Bone marrow (tissue), 2 donors: Measurements from ENCODE around the gene CAVIN3.
"Not testable (repeated sequence)": the region's sequence is repeated elsewhere in the genome, so short reads cannot be mapped to it uniquely, and the experiment has no call there.

Experiments used
- DNase-seq, 2 donors: peaks; one replicate each; lab custom pipeline; 2025; lab: John Stamatoyannopoulos, UW

The CAVIN3 gene

DNA sequence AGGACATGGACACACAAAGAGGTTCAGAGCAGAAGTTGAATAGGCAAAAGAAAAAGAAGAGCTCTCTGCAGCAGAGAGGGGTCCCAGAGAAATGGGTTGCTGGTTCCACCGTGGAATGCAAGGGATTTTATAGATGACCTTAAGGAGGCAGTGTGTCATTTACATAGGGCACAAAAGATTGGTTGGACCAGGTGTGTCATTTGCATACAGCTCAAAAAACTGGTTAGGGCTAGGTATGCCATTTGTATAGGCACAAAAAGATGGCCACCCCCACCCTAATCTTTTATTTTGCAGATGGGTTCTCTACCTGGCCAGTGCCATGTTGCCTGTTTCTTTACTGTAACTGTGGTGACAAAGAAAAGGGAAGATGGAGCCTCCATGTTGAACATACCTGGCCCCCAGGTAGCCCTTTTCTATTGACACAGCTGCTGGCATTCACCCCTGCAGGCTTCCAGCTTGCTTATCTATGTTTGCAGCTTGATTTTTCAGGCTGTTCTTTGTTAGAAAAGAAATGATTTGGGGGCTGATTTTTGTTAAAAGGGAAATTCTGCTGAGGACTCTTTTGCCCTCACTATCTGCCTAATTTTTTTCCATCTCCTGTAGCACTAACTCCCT is 3.1 kb upstream of the CAVIN3 start:
- DNase-seq: no peak

GRCh38 chr11:6321961-6322362 is 1.7 kb upstream of the CAVIN3 start:
- no peak for DNase-seq

GRCh38 chr11:6321356-6321755 is 1.1 kb upstream of the CAVIN3 start:
- no peak for DNase-seq

GRCh38 chr11:6319704-6320410 is 444 bp downstream of the CAVIN3 start:
- DNase-seq: peak in 1 of 2 donors; percentile 35

- no peak for DNase-seq
These were observed 1.1 kb downstream of the CAVIN3 start for GRCh38 chr11:6319001-6319703.

DNA sequence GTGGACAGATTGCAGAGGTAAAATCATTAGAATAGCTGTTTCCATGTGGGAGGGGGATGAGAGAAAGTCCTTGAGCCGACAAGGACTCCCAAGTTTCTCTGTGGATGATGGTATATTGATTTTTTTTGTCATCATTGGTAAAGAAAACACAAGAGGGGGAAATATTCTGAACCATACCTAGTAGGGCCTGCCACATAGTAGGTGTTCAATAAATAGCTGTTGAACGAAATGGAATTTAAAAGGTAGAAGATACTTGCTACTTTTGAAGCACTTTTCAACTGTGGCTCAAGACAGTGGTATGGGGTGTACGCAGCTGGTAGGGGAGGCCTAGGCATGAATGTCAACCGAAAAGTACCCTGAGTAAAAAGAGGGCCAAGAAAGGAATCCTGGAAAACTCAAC is 2.1 kb downstream of the CAVIN3 start:
- no peak for DNase-seq

- peak; percentile 15 to 29 for DNase-seq
These were observed 4.4 kb downstream of the CAVIN3 start for GRCh38 chr11:6315811-6316425.

DNA sequence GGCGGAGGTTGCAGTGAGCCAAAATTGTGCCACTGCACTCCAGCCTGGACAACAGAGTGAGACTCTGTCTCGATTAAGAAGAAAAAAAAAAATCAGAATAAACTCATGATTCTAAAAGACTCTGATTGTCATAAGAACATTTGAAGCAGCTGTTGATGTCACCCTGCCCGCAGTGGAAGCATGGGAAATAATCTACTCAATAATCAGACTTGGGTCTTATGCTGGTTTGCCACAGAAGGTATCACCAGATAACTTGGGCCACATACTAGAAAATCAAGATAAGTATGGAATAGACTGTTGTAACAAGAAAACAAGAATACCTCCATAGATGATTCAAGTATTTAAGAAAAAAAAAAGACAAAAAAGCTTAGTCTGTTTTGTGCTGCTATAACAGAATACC is 8.2 kb downstream of the CAVIN3 start:
- no peak for DNase-seq

DNA sequence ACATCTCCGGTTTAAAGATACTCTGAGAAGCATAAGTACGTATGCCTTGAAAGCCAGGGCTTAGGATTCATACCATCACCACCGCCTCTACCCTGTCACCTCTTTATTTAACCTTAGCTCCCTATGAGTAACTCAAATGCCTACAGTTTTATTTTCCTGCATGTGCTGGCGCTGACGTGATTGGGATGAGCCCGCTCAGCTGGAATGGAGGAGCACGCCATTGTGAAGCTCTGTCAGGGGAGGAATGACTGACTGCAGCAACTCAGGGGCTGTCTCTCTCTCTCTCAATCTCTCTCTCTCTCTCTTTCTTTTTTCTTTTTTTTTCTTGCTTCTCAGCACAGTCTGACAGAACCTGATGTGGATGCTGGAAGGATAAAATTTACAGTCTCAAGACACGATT is 12.4 kb downstream of the CAVIN3 start:
- no peak for DNase-seq

DNA sequence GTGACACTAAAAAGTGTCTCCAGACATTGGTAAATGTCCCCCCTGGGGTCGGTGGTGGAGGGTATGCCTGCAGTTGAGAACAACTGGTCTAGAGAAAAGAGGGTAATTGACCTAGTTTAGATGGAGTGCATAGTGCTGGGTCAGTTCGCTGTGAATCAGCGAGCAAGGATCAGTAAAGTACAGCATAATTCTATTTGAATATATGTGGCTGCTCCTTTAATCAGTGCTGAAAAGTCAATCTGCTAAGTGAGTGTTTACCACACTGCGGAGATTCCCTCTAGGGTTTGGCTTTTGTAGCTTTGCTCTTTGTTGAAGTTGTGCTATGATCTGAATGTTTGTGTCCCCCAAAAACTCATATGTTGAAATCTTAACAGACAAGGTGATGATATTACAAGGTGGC is 15.0 kb downstream of the CAVIN3 start:
- DNase-seq: no peak

DNA sequence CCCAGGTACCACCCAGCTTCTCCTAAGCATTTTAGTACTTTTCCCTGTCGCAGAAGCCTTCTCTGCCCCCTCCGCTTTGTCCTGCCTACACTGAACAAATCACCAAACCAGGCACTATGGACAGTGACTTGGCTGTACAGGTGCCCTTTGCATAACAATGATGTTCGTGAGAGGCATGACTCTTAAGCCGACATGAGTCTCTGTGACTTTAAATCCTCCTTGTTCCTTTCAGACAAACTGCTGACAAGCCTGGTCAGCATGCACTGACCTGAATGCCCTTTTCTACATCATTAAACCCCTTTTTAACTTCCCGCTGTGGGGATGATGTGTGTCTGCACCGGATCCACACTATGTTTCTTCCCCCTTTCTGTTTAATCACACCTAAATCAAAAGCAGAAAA is 16.6 kb downstream of the CAVIN3 start:
- no peak for DNase-seq

DNA sequence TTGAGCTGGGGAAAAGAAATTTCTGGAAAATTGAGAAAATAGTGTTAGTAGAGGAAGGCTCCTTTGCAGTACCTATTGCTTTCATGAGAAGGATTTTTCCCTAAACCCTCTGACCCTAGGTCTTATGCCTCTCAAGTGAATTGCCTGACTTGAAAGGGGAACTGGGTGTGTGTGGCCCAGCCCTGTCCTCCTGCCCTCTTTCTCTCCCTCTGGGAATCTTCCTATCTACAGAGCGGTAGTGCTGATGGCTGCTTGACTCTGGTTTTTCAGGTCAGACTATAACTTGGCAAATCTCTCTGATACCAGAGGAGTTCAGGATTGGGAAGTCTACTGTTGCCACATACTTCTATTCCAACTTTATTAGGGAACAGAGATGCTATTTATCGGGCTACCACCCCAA is 19.2 kb downstream of the CAVIN3 start:
- no peak for DNase-seq

DNA sequence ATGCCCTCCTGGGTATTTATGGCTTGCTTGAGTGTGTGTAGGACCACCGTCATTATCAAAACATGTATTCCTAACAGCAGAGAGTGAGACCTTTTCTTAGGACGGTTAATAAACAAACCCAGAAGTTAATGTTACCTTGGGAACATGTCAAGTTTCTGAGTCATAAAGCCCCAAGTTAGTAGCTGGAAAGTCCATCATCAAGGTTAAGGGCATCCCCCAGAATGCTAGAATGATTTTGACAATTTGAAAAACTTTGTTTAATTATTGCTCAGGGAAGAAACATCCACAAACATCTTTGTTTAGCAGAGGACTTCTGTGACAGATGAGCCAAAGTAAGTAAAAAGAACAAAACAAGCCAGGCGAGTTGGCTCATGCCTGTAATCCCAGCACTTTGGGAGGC is 20.0 kb downstream of the CAVIN3 start:
- DNase-seq: no peak

DNA sequence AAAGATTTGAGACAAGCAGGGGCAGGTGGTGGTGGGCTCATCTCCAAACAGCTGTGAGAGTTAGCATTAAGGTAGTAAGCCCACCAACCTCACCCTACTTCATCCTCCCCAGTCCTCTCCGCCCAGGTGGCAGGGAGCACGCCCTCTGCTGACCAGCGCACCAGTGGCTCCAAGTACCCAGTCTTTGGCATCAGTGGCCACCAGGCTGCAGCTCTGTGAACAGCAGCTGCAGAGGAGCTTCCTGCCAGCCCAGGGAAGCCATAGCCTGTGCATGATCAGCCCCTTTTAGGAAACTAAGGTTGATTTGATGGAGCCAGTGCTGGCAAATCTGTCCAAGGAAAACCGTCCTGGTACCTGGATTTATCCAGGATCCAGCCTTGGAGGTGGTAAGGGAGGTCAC is 21.7 kb downstream of the CAVIN3 start:
- no peak for DNase-seq

GRCh38 chr11:6297831-6298230 is 22.5 kb downstream of the CAVIN3 start:
- no peak for DNase-seq

GRCh38 chr11:6285019-6285418 is 35.3 kb downstream of the CAVIN3 start:
- DNase-seq: no peak

DNA sequence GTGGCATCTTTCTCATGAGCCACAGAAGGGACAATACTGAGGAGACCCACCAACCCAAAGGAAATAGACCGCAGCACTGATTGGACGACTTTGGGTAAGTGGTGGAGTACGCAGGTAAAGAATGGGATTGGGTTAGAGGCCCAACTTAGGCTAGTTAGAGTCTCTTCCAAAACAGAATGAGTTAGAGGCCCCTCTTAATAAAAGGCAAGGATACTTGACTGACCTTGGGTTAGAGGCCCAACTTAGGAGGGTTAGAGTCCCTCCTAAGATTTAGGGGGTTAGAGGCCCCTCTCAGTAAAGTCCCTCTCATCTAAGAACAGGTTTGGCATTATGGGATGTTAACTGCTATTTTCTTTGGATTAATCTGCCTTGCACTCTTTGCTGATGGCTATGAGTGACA is 36.1 kb downstream of the CAVIN3 start:
- DNase-seq: no peak

- no peak for DNase-seq
These were observed 36.8 kb downstream of the CAVIN3 start for GRCh38 chr11:6283453-6284023.

GRCh38 chr11:6280809-6281208 is 39.5 kb downstream of the CAVIN3 start:
- DNase-seq: not testable (repeated sequence)

GRCh38 chr11:6273188-6273587 is 47.1 kb downstream of the CAVIN3 start:
- DNase-seq: no peak

DNA sequence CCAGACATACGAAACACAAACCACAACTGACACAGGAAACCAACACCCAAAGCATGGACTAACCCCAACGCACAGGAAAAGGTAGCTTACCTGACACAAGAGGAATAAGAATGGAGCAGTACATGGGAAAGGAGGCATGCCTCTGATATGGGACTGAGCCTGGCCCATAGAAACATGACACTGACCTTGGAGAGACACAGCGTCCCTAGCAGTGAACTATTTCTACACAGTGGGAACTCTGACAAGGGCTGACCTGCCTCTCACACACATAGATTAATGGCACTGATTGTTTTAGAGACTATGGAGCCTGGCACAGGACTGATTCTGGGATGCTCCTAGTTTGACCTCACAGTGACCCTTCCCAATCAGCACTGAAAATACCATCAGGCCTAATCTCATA is 48.7 kb downstream of the CAVIN3 start:
- no peak for DNase-seq

DNA sequence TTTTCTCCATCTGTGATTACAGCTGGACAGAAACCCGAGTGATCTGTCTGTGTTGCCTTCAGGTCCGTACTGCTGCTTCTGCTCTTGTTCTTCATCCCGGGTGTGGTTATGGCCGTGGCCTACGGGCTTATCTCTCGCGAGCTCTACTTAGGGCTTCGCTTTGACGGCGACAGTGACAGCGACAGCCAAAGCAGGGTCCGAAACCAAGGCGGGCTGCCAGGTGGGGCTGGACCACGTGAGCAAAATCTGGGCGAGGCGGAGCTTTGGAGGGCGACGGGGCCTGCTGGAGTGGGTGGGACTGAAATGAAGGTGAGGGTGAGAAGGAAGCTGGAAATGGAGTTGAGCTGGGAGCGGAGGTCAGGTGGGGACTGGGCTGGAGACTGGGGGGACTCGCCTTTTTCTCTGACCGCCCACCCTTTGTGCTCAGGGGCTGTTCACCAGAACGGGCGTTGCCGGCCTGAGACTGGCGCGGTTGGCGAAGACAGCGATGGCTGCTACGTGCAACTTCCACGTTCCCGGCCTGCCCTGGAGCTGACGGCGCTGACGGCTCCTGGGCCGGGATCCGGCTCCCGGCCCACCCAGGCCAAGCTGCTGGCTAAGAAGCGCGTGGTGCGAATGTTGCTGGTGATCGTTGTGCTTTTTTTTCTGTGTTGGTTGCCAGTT is 49.6 kb downstream of the CAVIN3 start:
- no peak for DNase-seq
